Stimulated activated CD8-positive, alpha-beta memory T cell treated with anti-CD3 and anti-CD28 coated beads, Interleukin-12 subunit alpha, Interleukin-12 subunit beta, amount 100 ng/mL, for 24 hours (primary cell): ENCODE data around the gene KCNA10.

ENCODE experiments used
- DNase-seq: peaks from one replicate; pipeline ENCODE4 v3.0.0-alpha.2; 2020; ENCODE audit errors: extremely low read depth

The KCNA10 gene

GRCh38 chr1:110498270-110498669 lies 20.7 kb downstream of the KCNA10 start:
- no peak for DNase-seq

GRCh38 chr1:110495926-110496600 lies 22.9 kb downstream of the KCNA10 start:
- DNase-seq = peak; percentile 45

GRCh38 chr1:110494522-110495406 lies 24.2 kb downstream of the KCNA10 start:
- DNase-seq = no peak

- DNase-seq = no peak
Observed at GRCh38 chr1:110494036-110494435, 24.9 kb downstream of the KCNA10 start.

GRCh38 chr1:110493059-110493699 lies 25.8 kb downstream of the KCNA10 start:
- no peak for DNase-seq

- no peak for DNase-seq
Observed at GRCh38 chr1:110492573-110492972, 26.4 kb downstream of the KCNA10 start.

- DNase-seq = no peak
Observed at GRCh38 chr1:110490791-110491451, 28.1 kb downstream of the KCNA10 start.

- DNase-seq = no peak
Observed at GRCh38 chr1:110489973-110490542, 28.9 kb downstream of the KCNA10 start.

- no peak for DNase-seq
Observed at GRCh38 chr1:110489406-110489805, 29.6 kb downstream of the KCNA10 start.

- DNase-seq = no peak
Observed at GRCh38 chr1:110488867-110489266, 30.1 kb downstream of the KCNA10 start.

- DNase-seq = no peak
Observed at GRCh38 chr1:110488161-110488560, 30.8 kb downstream of the KCNA10 start.

- no peak for DNase-seq
Observed at GRCh38 chr1:110487726-110488125, 31.2 kb downstream of the KCNA10 start.

GRCh38 chr1:110485725-110486124 lies 33.2 kb downstream of the KCNA10 start:
- no peak for DNase-seq

- DNase-seq = no peak
Observed at GRCh38 chr1:110484801-110485200, 34.2 kb downstream of the KCNA10 start.

- no peak for DNase-seq
Observed at GRCh38 chr1:110483308-110483685, 35.7 kb downstream of the KCNA10 start.

GRCh38 chr1:110482662-110483307 lies 36.2 kb downstream of the KCNA10 start:
- DNase-seq = no peak

GRCh38 chr1:110481968-110482623 lies 36.9 kb downstream of the KCNA10 start:
- DNase-seq = no peak

GRCh38 chr1:110480356-110481096 lies 38.4 kb downstream of the KCNA10 start:
- DNase-seq = no peak

GRCh38 chr1:110478886-110479285 lies 40.1 kb downstream of the KCNA10 start:
- DNase-seq = no peak
